NCI-H1105 (cell line): ENCODE data around the gene BSG.
A peak's percentile ranks its signal among the peaks of the same experiment; 100 is the strongest.
"Not testable (repeated sequence)": the region's sequence is repeated elsewhere in the genome, so short reads cannot be mapped to it uniquely, and the experiment has no call there.

Source experiments
- DNase-seq: peaks from one replicate; lab custom pipeline; 2025; lab: John Stamatoyannopoulos, UW

Gene BSG

GRCh38 chr19:588093-588740 lies 15.8 kb downstream of the BSG start:
- peak; percentile 94 for DNase-seq

- DNase-seq = peak; percentile 84
These were observed 16.6 kb downstream of the BSG start for GRCh38 chr19:588741-589692.

- DNase-seq = no peak
These were observed 17.4 kb downstream of the BSG start, which contains the start of gene HCN2 for GRCh38 chr19:589693-590395. HCN2 (plus strand) TSS chr19:589881; CDS start chr19:589946, 65 bp downstream.

GRCh38 chr19:590396-590745 lies 18.0 kb downstream of the BSG start:
- DNase-seq = no peak

- no peak for DNase-seq
These were observed 18.3 kb downstream of the BSG start for GRCh38 chr19:590750-591098.

GRCh38 chr19:591099-591958 lies 18.9 kb downstream of the BSG start:
- DNase-seq = no peak

- DNase-seq = no peak
These were observed 19.7 kb downstream of the BSG start for GRCh38 chr19:592101-592500.

- no peak for DNase-seq
These were observed 20.7 kb downstream of the BSG start for GRCh38 chr19:593055-593454.

- DNase-seq = no peak
These were observed 21.1 kb downstream of the BSG start for GRCh38 chr19:593505-593904.

GRCh38 chr19:594265-594870 lies 22.0 kb downstream of the BSG start:
- no peak for DNase-seq

GRCh38 chr19:595326-596262 lies 23.2 kb downstream of the BSG start:
- DNase-seq = no peak

GRCh38 chr19:596263-596655 lies 23.9 kb downstream of the BSG start:
- DNase-seq = no peak

GRCh38 chr19:597406-598315 lies 25.3 kb downstream of the BSG start:
- DNase-seq = no peak

GRCh38 chr19:601310-601709 lies 28.9 kb downstream of the BSG start:
- DNase-seq = no peak

- DNase-seq = no peak
These were observed 29.4 kb downstream of the BSG start for GRCh38 chr19:601790-602189.

- DNase-seq = no peak
These were observed 30.2 kb downstream of the BSG start for GRCh38 chr19:602391-603301.

- not testable (repeated sequence) for DNase-seq
These were observed 30.9 kb downstream of the BSG start for GRCh38 chr19:603302-603639.

GRCh38 chr19:603779-604178 lies 31.4 kb downstream of the BSG start:
- DNase-seq = not testable (repeated sequence)
